HG03460 (cell line): ENCODE results near the gene FKBP8.

Source experiments
- ATAC-seq: cut with Tn5 transposase; IDR thresholded peaks from one replicate; pipeline ENCODE4 v1.9.1; 2021; ENCODE audit not compliant: unreplicated experiment

Gene FKBP8

GRCh38 chr19:18487576-18488402 lies 55.6 kb downstream of the FKBP8 start:
- no peak for ATAC-seq

- no peak for ATAC-seq
These were observed 56.6 kb downstream of the FKBP8 start for GRCh38 chr19:18486746-18487145.

GRCh38 chr19:18484992-18485391 lies 58.4 kb downstream of the FKBP8 start:
- no peak for ATAC-seq

- no peak for ATAC-seq
These were observed 60.1 kb downstream of the FKBP8 start for GRCh38 chr19:18483119-18483890.
